Hematopoietic multipotent progenitor cell treated with erythropoietin and hydrocortisone succinate and interleukin-3 and kit ligand, for 15 days (in vitro differentiated cells): ENCODE data around the gene EIF6.
"Not testable (repeated sequence)": the region's sequence is repeated elsewhere in the genome, so short reads cannot be mapped to it uniquely, and the experiment has no call there.

Experiments
- DNase-seq: peaks from one replicate; pipeline ENCODE4 v3.0.0-alpha.2; 2015; ENCODE audit warnings: low spot score

Gene EIF6

DNA sequence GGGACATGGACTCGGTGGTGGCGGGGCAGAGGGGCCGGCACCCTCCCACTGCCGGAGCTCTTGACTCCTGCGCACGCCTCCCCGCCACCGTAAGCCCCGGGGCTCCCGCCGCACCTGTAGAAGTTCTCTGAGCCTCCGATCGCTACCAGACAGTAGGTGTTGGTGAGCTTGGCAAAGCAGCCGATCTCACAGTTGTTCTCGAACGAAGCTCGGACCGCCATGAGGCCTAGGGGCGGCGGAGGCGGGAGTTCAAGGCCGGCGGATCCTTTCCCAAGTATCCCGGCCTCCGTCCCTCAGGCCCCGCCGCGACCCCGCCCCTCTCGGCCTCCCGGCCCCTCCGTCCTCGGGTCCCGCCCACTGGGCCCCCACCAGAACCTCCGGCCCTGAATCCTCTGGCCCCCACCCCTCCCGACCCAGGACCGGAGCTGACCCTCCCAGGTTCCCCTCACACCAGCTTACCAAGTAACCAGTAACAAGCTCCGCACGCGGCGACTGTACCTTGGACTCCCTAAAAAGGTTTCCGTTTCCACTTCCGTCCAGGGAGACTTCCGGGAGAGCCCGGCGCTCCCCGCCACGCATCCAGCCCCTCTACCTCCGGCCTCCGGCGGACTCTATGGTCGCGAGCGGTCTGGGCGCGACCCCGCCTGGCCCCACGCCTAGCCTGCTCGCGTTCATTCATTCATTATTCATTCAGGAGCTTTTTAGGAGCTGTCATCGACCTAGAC is at the start of gene EIF6:
Gene EIF6 (minus strand): TSS at position 506 of the 725 bp plus-strand sequence. CDS start 285 bp downstream, at position 221.
- peak; percentile 64 for DNase-seq

DNA sequence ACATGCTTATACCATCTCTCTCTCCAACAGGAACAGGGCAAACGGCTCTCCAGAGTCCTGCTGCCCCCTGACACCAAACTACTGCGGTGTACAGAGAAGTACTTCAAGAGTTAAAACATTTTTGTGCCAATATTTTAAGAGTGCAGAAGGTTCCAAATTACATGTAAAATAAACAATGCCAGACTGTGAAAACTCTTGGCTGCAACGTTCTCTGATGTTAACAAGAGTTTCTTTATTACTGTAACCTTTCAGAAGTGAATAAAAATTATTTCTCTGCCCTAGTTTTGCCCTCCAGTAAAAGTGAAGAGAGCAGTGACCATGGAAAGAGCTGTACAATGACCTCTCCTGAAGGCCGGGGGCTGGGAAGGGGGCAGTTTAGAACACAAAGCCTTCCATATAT is 49.0 kb upstream of the EIF6 start:
- no peak for DNase-seq

- DNase-seq, result no peak
These were observed 48.1 kb upstream of the EIF6 start for GRCh38 chr20:35332540-35333200.

GRCh38 chr20:35329435-35330139 is 45.0 kb upstream of the EIF6 start:
- peak; percentile 57 for DNase-seq

GRCh38 chr20:35328689-35329088 is 44.1 kb upstream of the EIF6 start:
- DNase-seq, result no peak

- DNase-seq, result no peak
These were observed 43.6 kb upstream of the EIF6 start for GRCh38 chr20:35328095-35328685.

GRCh38 chr20:35327074-35327976 is 42.8 kb upstream of the EIF6 start:
- no peak for DNase-seq

DNA sequence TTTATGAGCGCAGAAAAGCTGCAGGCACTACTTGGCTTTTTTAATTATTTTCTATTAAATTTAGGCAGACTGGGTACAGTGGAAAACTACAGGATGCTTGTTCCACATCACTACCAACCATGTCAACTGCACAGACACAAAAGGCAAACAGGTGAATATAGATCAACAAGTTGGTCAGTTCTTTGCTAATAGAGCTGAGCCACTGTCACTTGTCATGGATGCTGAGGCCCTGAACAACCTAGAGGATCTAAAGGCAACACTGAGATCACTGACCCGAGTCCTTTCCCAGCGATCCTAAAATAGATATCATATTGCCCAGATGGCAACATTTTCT is 42.1 kb upstream of the EIF6 start:
- no peak for DNase-seq

GRCh38 chr20:35326021-35326739 is 41.6 kb upstream of the EIF6 start:
- DNase-seq, result no peak

DNA sequence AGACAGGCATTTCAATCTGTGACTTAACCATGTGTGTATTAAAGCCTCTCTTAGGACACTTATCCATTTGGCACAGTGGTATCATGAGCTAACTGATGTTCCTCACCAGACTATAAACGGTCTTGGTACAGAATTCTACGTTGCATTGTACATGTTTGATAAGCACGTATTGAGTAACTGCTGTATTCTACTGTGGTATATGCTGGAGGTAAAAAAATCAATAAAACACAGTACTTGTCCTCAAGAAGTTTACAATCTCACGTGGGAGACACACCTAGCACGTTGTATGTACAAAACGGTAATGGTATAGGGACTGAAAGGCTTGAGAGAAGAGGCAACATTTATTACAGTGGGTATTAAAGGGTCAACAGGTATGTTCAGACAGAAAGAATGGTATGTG is 40.8 kb upstream of the EIF6 start:
- DNase-seq, result no peak

DNA sequence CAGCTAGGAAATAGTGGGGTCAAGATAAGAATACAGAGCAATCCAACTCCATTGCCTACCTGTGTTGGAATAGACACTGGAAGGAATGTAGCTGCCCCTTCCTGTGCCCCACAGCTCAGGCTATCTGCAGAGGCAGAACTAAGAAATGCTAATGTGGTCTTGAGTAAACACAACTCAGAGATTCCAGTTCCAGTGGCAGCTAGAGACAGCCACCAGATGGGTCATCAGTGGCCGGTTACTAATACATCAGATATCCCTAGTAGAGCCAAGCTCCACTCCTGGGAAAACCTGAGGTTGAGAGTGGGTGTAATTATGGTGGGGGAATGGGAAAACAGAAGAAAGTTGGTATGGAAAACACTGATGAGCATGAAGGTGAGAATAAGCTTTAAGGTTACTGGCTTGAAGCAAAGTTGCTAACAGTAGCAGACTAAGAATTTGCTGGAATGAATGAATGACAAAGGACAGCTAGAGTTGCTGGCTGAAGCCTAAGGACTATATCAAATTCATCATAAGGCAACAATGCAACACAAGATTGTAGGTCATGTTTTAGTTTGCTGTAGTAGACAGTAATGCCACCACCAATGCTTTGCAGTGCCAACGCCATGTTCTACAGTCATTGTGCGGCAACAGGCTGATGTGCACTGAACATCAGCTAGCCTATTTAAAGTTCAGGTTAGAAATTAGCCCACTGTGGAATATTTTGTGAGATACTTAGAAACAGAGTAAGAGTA is 36.0 kb upstream of the EIF6 start:
- no peak for DNase-seq

DNA sequence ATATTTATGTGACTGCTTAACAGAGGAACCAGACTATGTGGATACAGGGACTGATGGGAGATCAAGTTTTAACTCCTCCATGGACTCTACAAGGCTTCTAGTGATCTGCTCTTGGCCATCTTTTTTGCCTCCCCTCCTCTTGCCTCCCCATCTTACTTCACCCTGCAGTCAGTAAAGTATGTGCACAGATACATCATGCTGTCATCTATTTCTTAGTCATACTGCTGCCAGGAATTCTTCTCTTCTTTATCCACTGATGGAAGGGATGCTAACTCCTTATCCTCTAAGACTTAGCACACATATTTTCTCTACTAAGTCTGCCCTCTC is 35.3 kb upstream of the EIF6 start:
- DNase-seq, result no peak

DNA sequence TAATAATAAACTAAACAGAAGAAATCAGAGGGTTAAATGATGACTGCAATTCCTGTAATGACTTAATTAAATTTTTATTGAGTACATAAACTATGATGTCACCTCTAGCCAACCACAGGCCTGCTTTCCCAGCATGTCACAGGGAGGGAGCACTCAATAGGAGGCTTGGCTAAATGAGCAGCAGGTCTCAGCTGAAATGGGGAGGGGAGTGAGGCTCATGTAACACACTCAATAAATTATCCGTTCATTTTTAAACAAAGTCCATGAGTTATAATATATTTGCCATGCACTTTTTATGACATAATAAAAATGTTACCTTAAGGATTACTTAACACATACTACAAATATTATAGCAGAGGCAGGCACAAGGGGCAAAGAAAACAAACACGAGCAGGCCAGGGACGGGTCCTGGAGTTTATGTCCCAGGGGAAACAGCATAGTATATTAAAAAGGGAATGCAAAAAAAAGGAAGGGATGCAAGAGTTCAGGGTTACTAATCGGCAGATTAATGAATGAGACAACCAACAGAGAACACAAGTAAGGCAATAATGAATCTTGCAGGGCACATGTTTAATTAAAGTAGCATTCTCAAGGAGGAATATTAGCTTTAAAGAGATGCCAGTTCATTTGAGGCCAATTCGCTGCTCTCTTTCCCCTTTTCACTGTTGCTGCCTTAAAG is 34.8 kb upstream of the EIF6 start:
- DNase-seq, result no peak

DNA sequence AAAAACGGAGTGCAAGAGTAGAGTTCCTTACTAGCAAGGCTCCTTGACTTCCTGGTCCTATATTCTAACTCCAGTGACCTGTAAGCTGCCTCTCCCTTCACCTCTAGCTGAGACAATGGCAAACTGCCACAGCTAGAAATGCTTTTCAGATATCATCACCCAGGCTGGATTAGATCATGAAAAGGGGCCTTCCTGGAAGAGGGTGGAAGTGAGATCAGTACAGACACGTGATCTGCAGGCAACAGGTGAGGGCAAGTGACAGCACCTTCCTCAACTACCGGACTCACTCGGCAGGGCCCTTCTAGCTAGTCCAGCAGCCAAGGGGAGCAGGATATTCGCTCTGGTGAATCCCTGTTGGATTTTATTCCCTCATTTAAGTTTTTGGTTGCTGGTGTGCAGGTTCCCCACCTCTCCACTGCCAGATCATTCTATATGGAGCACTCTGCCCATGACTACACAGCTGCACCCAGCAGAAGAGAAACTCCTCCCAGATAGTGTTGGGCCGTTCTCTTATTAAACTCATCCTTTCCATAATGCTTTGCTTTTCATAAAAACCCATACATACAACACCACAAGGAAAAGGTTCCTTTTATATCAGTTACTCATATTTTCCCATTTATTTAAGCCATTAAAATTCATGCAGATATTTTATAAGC is 34.1 kb upstream of the EIF6 start:
- DNase-seq, result no peak

DNA sequence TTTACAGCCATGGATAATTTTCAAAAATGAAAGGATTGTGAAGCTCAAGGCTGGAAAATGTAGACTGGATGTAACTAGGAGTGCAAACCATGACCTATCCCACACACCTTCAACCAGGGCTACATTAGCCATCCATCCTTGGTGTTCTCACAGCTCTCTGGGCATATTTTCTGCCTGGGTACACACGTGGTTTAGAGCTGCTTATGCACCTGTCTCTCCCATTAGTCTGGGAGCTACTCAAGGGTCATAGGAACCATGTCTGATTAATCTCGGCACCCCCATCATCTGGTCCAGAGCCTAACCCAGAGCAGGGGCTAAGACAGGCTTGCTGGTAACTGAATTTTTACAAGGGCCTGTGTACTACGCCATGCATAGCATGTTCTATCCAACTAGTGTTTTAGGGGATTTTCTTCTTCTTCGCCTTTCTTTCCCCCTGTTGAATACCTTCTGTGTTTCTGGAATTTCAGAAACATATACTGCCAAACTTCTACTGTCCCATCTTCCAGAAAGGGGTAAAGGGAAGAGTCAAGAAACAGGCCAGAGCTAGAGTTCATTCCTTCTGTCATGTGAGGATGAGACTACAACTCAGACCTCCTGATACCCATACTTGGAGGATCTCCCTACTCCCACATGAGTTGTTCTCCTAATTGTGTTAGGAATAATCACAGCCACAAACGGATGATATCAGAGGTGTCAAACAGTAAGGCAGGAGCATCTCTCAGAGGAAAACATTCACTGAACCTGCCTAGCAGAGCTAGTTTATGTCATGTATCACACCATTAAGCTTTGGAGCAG is 33.0 kb upstream of the EIF6 start:
- no peak for DNase-seq

DNA sequence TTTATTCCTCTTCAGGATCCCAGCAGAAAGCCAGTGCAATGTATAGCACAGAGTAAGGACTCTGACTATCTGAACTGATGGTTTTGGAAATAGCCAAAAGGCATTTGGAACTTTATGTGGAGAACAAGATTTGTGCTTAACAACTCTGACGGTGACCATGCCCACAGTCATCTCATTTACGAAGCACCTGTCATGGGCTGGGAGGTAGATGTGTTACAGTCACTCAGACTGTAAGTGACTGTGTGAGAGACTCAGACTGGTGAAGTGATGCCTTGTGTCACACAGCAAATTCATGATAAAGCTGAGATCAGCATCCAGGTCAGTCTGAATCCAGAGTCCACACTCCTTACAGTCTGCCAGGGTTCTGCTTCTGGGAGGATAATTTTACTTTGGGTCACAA is 31.5 kb upstream of the EIF6 start:
- DNase-seq, result no peak

DNA sequence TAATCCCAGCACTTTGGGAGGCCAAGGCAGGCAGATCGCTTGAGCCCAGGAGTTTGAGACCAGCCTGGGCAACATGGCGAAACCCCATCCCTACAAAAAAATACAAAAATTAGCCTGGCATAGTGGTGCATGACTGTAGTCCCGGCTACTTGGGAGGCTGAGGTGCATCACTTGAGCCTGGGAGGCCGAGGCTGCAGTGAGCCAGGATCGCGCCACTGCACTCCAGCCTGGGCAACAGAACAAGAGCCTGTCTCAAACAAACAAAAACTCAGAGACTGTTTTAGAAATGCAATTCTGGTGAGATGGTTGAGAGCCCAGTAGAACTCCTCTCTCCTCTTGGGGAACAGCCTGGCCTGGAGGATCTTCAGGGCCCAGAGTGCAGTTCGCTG is 31.1 kb upstream of the EIF6 start:
- not testable (repeated sequence) for DNase-seq

- DNase-seq, result no peak
These were observed 30.5 kb upstream of the EIF6 start for GRCh38 chr20:35314816-35315631.
